SK-N-SH (cell line): ENCODE results near the gene PHACTR4. TPM values are rescaled to one million over a fixed set of nuclear protein-coding genes. Genes with fewer than 3 reads are reported as not detected.

Source experiments
- CTCF ChIA-PET: fragments of 300-600, 350-600 bp; formaldehyde crosslinking; extraction: SDS; loops from one replicate; lab custom pipeline; 2021; lab: Yijun Ruan, JAX
- POLR2A ChIA-PET: fragments of 350-600 bp; sonication (Branson Sonifier 250); formaldehyde crosslinking; extraction: SDS; loops from one replicate; lab custom pipeline; 2020; ENCODE audit warnings: antibody characterized with exemption, inconsistent platforms; lab: Yijun Ruan, JAX
- DNase-seq: peaks from one replicate; pipeline ENCODE4 v3.0.0; 2012
- H2AFZ ChIP-seq: fragments of 200-600 bp; sonication (generic); 2 replicates; pipeline ENCODE4 v1.8.1; 2016; ENCODE audit warnings: antibody characterized with exemption, mild to moderate bottlenecking, low read depth
- H3F3A ChIP-seq: fragments of 200-600 bp; sonication (generic); replicated peaks from 2 replicates; pipeline ENCODE3; 2016; ENCODE audit warnings: antibody characterized with exemption, mild to moderate bottlenecking; ENCODE audit not compliant: insufficient read depth
- H3K27ac ChIP-seq, 2 experiments: fragments of 200-500 bp in 1 of 2; fragments of 200-600 bp in 1 of 2; sonication (Bioruptor generic) in 1 of 2; sonication (generic), shearing (Covaris generic) in 1 of 2; 2 replicates each; pipeline versions ENCODE4 v1.5.1 to v1.6.1; 2014 to 2016; ENCODE audit warnings: low read depth in 2 of 2, inconsistent platforms in 1 of 2, low read length in 1 of 2, mild to moderate bottlenecking in 1 of 2, mixed read lengths in 1 of 2
- H3K27me3 ChIP-seq: fragments of 200-600 bp; sonication (generic), shearing (Covaris generic); 2 replicates; pipeline ENCODE4 v1.6.1; 2016; ENCODE audit warnings: mixed run types; ENCODE audit not compliant: insufficient read depth
- H3K36me3 ChIP-seq, 2 experiments: fragments of 200-500 bp in 1 of 2; fragments of 200-600 bp in 1 of 2; sonication (Bioruptor generic) in 1 of 2; sonication (generic) in 1 of 2; replicated peaks in 1 of 2; 2 replicates each; pipeline versions ENCODE3 to v1.5.1; 2014 to 2016; ENCODE audit warnings: low read length in 1 of 2, mild to moderate bottlenecking in 1 of 2; ENCODE audit not compliant: insufficient read depth in 2 of 2, control insufficient read depth in 1 of 2
- H3K4me1 ChIP-seq, 2 experiments: fragments of 200-500 bp in 1 of 2; fragments of 200-600 bp in 1 of 2; sonication (Bioruptor generic) in 1 of 2; sonication (generic), shearing (Covaris generic) in 1 of 2; 2 replicates each; pipeline versions ENCODE4 v1.5.1 to v1.6.1; 2014 to 2016; ENCODE audit warnings: low read depth in 1 of 2, low read length in 1 of 2, mixed run types in 1 of 2; ENCODE audit not compliant: insufficient read depth in 2 of 2, control insufficient read depth in 1 of 2
- H3K4me2 ChIP-seq: fragments of 200-600 bp; sonication (generic), shearing (Covaris generic); 2 replicates; pipeline ENCODE4 v1.6.1; 2017; ENCODE audit warnings: mixed run types
- H3K4me3 ChIP-seq, 2 experiments: fragments of 200-500 bp in 1 of 2; fragments of 200-600 bp in 1 of 2; sonication (Bioruptor generic) in 1 of 2; sonication (generic), shearing (Covaris generic) in 1 of 2; 2 replicates each; pipeline versions ENCODE4 v1.5.1 to v1.8.1; 2014 to 2016; ENCODE audit warnings: low read depth in 2 of 2, inconsistent platforms in 1 of 2, low read length in 1 of 2, mild to moderate bottlenecking in 1 of 2, mixed read lengths in 1 of 2, moderate library complexity in 1 of 2
- H3K79me2 ChIP-seq: fragments of 200-600 bp; sonication (generic); 2 replicates; pipeline ENCODE4 v1.8.1; 2017; ENCODE audit warnings: mild to moderate bottlenecking; ENCODE audit not compliant: insufficient read depth
- H3K9ac ChIP-seq: fragments of 200-600 bp; sonication (generic); 2 replicates; pipeline ENCODE4 v1.6.1; 2017; ENCODE audit warnings: mixed run types
- H3K9me2 ChIP-seq: fragments of 200-600 bp; sonication (generic); 2 replicates; pipeline ENCODE4 v1.6.1; 2017; ENCODE audit warnings: mixed run types
- H3K9me3 ChIP-seq: fragments of 200-600 bp; sonication (generic); 2 replicates; pipeline ENCODE4 v1.6.1; 2017; ENCODE audit warnings: mixed run types, mild to moderate bottlenecking, moderate library complexity
- H4K20me1 ChIP-seq: fragments of 200-600 bp; sonication (generic); 2 replicates; pipeline ENCODE4 v1.6.1; 2017; ENCODE audit warnings: mild to moderate bottlenecking, mixed run types; ENCODE audit not compliant: insufficient read depth
- CHD2 ChIP-seq: fragments of 150-350 bp; IDR thresholded peaks from 2 replicates; pipeline ENCODE4 v1.6.1; 2018; ENCODE audit warnings: low read length; ENCODE audit not compliant: partially characterized antibody
- ELF1 ChIP-seq: IDR thresholded peaks from 2 replicates; pipeline ENCODE4 v1.4.0; 2012
- EP300 ChIP-seq, 2 experiments: IDR thresholded peaks; 2 replicates each; pipeline versions ENCODE4 v1.4.0 to v1.6.1; 2012; ENCODE audit warnings: borderline replicate concordance in 1 of 2, low read depth in 1 of 2, low read length in 1 of 2
- EZH2phosphoT487 ChIP-seq: fragments of 200-600 bp; sonication (generic); IDR thresholded peaks from 2 replicates; pipeline ENCODE4 v1.6.1; 2017; ENCODE audit warnings: low read depth, mixed run types, mild to moderate bottlenecking, antibody characterized with exemption, moderate library complexity, borderline replicate concordance
- FOSL2 ChIP-seq: IDR thresholded peaks from 2 replicates; pipeline ENCODE4 v1.4.0; 2012; ENCODE audit warnings: low read depth, mild to moderate bottlenecking, moderate library complexity, borderline replicate concordance
- FOXJ3 ChIP-seq: sonication (generic); formaldehyde crosslinking; IDR thresholded peaks from 2 replicates; pipeline ENCODE4 v1.5.1; 2020; ENCODE audit warnings: mild to moderate bottlenecking, missing genetic modification reagents
- MXI1 ChIP-seq: IDR thresholded peaks from 2 replicates; pipeline ENCODE4 v1.6.1; 2012; ENCODE audit warnings: mild to moderate bottlenecking, low read depth, low read length, improper control_type of control experiment
- NFIC ChIP-seq: IDR thresholded peaks from 2 replicates; pipeline ENCODE4 v1.4.0; 2012; ENCODE audit warnings: borderline replicate concordance
- NRF1 ChIP-seq: IDR thresholded peaks from 2 replicates; pipeline ENCODE4 v1.6.1; 2012; ENCODE audit warnings: low read depth, mild to moderate bottlenecking, low read length
- POLR2AphosphoS5 ChIP-seq: IDR thresholded peaks from 2 replicates; pipeline ENCODE4 v1.6.1; 2012; ENCODE audit warnings: low read depth, low read length
- RAD21 ChIP-seq: IDR thresholded peaks from 2 replicates; pipeline ENCODE4 v1.6.1; 2012; ENCODE audit warnings: mild to moderate bottlenecking, low read length
- RCOR1 ChIP-seq: fragments of 150-350 bp; IDR thresholded peaks from 2 replicates; pipeline ENCODE4 v1.6.1; 2017; ENCODE audit warnings: antibody characterized with exemption, low read length
- RFX5 ChIP-seq: IDR thresholded peaks from 2 replicates; pipeline ENCODE4 v1.6.1; 2012; ENCODE audit warnings: mild to moderate bottlenecking, improper control_type of control experiment, low read length
- RXRA ChIP-seq: IDR thresholded peaks from 2 replicates; pipeline ENCODE4 v1.4.0; 2012; ENCODE audit warnings: low read depth, mild to moderate bottlenecking, borderline replicate concordance
- YY1 ChIP-seq: IDR thresholded peaks from 2 replicates; pipeline ENCODE4 v1.4.0; 2012; ENCODE audit warnings: low read depth, mild to moderate bottlenecking
- WGBS: methylation state at CpG from one replicate; pipeline ENCODE4 v1.1.6; 2017; ENCODE audit warnings: low lambda C conversion rate; 5-methylcytosine and 5-hydroxymethylcytosine counted together
- polyA plus RNA-seq, 3 experiments: library from polyadenylated mRNA; depleted of rRNA; stranded (reverse); fragments of >200 nt; gene quantifications; 2 replicates each; pipeline ENCODE4 v1.2.3, GENCODE V29; 2012
- TF ChIP-seq, protein P1 (sequence below): fragments of 150-350 bp; IDR thresholded peaks from 2 replicates; pipeline ENCODE4 v1.6.1; 2016; ENCODE audit warnings: mild to moderate bottlenecking, low read depth, low read length
- TF ChIP-seq, protein P2 (sequence below): IDR thresholded peaks from 2 replicates; pipeline ENCODE4 v1.4.0; 2012; ENCODE audit warnings: low read depth, borderline replicate concordance
- TF ChIP-seq, protein P3 (sequence below): fragments of 150-350 bp; IDR thresholded peaks from 2 replicates; pipeline ENCODE4 v1.6.1; 2017; ENCODE audit warnings: antibody characterized with exemption, low read length, low read depth, borderline replicate concordance
- TF ChIP-seq, protein P4 (sequence below): IDR thresholded peaks from 2 replicates; pipeline ENCODE4 v1.4.0; 2012; ENCODE audit warnings: low read depth
- TF ChIP-seq, protein P5 (sequence below): IDR thresholded peaks from 2 replicates; pipeline ENCODE4 v1.4.0; 2012; ENCODE audit warnings: low read depth, borderline replicate concordance

The PHACTR4 gene
- polyA plus RNA-seq, 1 of the 3 experiments (the other 2 are of a cell fraction), result 9.8 TPM

DNA sequence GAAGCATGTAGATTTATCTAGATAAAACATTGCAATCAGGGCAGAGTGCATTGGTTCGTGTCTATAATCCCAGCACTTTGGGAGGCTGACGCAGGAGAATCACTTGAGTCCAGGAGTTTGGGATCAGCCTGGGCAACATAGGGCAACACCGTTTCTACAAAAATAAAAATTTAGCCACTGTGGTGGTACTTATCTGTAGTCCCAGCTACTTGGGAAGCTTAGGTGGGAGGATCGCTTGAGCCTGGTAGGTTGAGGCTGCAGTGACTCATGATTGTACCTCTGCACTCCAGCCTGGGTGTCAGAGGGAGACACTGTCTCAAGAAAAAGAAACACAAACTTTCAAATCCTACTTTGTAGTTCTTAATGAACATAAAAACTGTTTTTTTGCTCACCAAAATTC lies 72.1 kb downstream of the PHACTR4 start (continued):
- TF ChIP-seq FOSL2, result no peak
- no peak for TF ChIP-seq YY1

DNA sequence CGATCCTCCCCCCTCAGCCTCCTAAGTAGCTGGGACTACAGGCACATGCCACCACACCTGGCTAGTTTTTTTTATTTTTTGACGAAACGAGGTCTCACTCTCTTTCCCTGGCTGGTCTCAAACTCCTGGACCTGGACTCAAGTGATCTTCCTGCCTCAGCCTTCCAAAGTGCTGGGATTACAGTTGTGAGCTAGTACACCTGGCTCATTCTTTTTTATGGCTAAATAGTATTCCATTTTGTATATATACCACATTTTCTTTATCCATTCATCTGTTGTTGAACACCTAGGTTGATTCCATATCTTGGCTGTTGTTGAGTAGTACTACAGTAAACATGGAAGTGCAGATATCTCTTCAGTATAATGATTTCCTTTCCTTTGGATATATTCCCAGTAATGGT lies 74.0 kb downstream of the PHACTR4 start:
- WGBS, result 84% methylated on average over 3 of the region's 3 CpGs
- Histone ChIP-seq H3F3A (peaks cover 14% of the 10 kb centered on the region), H2AFZ (no peak overlapping the region), H3K9me3 (no peaks in the 10 kb centered on the region), H3K4me2 (no peak overlapping the region), H3K27me3 (no peaks in the 10 kb centered on the region), H3K9ac (no peak overlapping the region), H3K79me2 (peaks cover 90% of the 10 kb centered on the region), H3K27ac (no peak overlapping the region), H3K36me3 (peaks cover 0 to 13% of the 10 kb centered on the region in 2 experiments), H4K20me1 (no peaks in the 10 kb centered on the region), H3K9me2 (no peaks in the 10 kb centered on the region), H3K4me1 (peaks cover 0 to 14% of the 10 kb centered on the region in 2 experiments; a peak in 2 of 4 replicates), H3K4me3 (no peak overlapping the region)
- no peak for TF ChIP-seq NFIC
- TF ChIP-seq RAD21, result no peak
- no peak for TF ChIP-seq RCOR1
- no peak for TF ChIP-seq YY1
- TF ChIP-seq EZH2phosphoT487, result no peak
- TF ChIP-seq FOXJ3 (CRISPR knock-in tag), result no peak
- no peak for TF ChIP-seq MXI1
- no peak for TF ChIP-seq POLR2AphosphoS5
- no peak for TF ChIP-seq RFX5
- ChIA-PET CTCF (no interaction called here), POLR2A (interaction anchor here (0.7 kb wide), 1 partner anchor 13 kb away, joined by 4 read pairs; no protein-coding TSS in a partner anchor)
- DNase-seq, result no peak

DNA sequence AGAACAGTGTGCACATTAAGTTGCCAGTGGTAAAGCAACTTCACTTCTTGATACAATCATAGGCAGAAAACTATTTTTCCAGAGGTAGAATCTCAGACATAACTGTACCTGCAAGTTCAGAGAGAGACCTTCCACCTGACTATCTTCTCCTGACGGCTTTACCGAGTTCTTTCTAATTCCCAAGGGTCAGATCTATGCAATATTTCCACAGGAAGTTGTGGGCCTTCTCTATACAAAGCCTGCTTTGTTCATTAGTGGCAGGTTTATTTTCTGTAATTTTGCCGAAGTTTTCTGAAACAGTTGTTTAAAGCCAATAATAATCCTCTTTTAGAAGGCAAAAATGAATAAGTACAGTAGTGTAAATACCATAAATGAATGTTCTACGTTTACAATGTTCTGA lies 78.1 kb downstream of the PHACTR4 start:
- Histone ChIP-seq H3K9me3 (no peaks in the 10 kb centered on the region), H3K4me2 (no peak overlapping the region), H2AFZ (no peak overlapping the region), H3K9ac (no peak overlapping the region), H3F3A (peaks cover 9% of the 10 kb centered on the region), H3K27ac (no peak overlapping the region), H3K27me3 (no peaks in the 10 kb centered on the region), H3K4me3 (no peak overlapping the region), H3K4me1 (peaks cover 2 to 7% of the 10 kb centered on the region in 2 experiments; a peak in 2 of 4 replicates), H4K20me1 (0 out of 2 replicates have a peak, but pooled peaks cover 3% of the 10 kb centered on the region), H3K9me2 (no peaks in the 10 kb centered on the region), H3K79me2 (peaks cover 84% of the 10 kb centered on the region), H3K36me3 (peaks cover 0 to 13% of the 10 kb centered on the region in 2 experiments)
- WGBS, result 97% methylated on average over 4 of the region's 4 CpGs
- CTCF ChIA-PET, result interaction anchor here (1.1 kb wide), 1 partner anchor 192 kb away, joined by 4 read pairs; no protein-coding TSS in a partner anchor
- TF ChIP-seq RXRA (no peak), ELF1 (no peak), EP300 (IDR thresholded peaks at IDR 0.05; ENCODE audit: borderline replicate concordance in 1 of 2, low read depth in 1 of 2, low read length in 1 of 2) (no peak), YY1 (no peak), MXI1 (no peak), RFX5 (no peak), NFIC (no peak), NRF1 (no peak), EZH2phosphoT487 (no peak), CHD2 (no peak)
- TF ChIP-seq, protein P1, sequence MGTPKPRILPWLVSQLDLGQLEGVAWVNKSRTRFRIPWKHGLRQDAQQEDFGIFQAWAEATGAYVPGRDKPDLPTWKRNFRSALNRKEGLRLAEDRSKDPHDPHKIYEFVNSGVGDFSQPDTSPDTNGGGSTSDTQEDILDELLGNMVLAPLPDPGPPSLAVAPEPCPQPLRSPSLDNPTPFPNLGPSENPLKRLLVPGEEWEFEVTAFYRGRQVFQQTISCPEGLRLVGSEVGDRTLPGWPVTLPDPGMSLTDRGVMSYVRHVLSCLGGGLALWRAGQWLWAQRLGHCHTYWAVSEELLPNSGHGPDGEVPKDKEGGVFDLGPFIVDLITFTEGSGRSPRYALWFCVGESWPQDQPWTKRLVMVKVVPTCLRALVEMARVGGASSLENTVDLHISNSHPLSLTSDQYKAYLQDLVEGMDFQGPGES, result no peak
- TF ChIP-seq, protein P2, sequence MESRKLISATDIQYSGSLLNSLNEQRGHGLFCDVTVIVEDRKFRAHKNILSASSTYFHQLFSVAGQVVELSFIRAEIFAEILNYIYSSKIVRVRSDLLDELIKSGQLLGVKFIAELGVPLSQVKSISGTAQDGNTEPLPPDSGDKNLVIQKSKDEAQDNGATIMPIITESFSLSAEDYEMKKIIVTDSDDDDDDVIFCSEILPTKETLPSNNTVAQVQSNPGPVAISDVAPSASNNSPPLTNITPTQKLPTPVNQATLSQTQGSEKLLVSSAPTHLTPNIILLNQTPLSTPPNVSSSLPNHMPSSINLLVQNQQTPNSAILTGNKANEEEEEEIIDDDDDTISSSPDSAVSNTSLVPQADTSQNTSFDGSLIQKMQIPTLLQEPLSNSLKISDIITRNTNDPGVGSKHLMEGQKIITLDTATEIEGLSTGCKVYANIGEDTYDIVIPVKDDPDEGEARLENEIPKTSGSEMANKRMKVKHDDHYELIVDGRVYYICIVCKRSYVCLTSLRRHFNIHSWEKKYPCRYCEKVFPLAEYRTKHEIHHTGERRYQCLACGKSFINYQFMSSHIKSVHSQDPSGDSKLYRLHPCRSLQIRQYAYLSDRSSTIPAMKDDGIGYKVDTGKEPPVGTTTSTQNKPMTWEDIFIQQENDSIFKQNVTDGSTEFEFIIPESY, result no peak
- TF ChIP-seq, protein P3, sequence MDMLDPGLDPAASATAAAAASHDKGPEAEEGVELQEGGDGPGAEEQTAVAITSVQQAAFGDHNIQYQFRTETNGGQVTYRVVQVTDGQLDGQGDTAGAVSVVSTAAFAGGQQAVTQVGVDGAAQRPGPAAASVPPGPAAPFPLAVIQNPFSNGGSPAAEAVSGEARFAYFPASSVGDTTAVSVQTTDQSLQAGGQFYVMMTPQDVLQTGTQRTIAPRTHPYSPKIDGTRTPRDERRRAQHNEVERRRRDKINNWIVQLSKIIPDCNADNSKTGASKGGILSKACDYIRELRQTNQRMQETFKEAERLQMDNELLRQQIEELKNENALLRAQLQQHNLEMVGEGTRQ, result no peak
- TF ChIP-seq, protein P4, sequence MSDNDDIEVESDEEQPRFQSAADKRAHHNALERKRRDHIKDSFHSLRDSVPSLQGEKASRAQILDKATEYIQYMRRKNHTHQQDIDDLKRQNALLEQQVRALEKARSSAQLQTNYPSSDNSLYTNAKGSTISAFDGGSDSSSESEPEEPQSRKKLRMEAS, result no peak
- TF ChIP-seq, protein P5, sequence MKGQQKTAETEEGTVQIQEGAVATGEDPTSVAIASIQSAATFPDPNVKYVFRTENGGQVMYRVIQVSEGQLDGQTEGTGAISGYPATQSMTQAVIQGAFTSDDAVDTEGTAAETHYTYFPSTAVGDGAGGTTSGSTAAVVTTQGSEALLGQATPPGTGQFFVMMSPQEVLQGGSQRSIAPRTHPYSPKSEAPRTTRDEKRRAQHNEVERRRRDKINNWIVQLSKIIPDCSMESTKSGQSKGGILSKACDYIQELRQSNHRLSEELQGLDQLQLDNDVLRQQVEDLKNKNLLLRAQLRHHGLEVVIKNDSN, result no peak
- POLR2A ChIA-PET, result no interaction called here
- no peak for DNase-seq
